GM10266 (cell line): Measurements from ENCODE around the gene RASGRP4.

Experiments used
- DNase-seq: peaks from one replicate; pipeline ENCODE4 v3.0.0; 2012; ENCODE audit errors: extremely low spot score
- TF ChIP-seq, protein P1 (sequence below): IDR thresholded peaks from 2 replicates; pipeline ENCODE4 v1.5.1; 2012; ENCODE audit warnings: mild to moderate bottlenecking, low read depth; ENCODE audit not compliant: control insufficient read depth, insufficient read depth; ENCODE audit errors: missing control alignments

The RASGRP4 gene

DNA sequence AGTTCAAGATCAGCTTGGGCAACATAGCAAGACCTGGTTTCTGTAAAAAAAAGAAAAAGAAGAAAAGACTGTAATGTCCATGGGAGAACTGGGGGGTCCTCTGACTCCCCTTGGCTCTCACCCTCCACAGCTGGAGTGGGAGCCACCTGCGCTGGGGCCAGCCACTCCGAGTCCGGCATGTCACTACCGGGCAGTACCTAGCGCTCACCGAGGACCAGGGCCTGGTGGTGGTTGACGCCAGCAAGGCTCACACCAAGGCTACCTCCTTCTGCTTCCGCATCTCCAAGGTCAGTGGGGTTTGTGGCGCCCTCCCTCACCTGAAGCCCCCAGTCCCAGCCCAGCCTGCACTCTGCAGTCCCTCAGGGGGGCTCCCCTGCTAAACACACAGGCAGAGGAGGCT, 22.2 kb upstream of the RASGRP4 start:
- DNase-seq, result no peak
- TF ChIP-seq, protein P1, sequence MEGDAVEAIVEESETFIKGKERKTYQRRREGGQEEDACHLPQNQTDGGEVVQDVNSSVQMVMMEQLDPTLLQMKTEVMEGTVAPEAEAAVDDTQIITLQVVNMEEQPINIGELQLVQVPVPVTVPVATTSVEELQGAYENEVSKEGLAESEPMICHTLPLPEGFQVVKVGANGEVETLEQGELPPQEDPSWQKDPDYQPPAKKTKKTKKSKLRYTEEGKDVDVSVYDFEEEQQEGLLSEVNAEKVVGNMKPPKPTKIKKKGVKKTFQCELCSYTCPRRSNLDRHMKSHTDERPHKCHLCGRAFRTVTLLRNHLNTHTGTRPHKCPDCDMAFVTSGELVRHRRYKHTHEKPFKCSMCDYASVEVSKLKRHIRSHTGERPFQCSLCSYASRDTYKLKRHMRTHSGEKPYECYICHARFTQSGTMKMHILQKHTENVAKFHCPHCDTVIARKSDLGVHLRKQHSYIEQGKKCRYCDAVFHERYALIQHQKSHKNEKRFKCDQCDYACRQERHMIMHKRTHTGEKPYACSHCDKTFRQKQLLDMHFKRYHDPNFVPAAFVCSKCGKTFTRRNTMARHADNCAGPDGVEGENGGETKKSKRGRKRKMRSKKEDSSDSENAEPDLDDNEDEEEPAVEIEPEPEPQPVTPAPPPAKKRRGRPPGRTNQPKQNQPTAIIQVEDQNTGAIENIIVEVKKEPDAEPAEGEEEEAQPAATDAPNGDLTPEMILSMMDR, result no peak

DNA sequence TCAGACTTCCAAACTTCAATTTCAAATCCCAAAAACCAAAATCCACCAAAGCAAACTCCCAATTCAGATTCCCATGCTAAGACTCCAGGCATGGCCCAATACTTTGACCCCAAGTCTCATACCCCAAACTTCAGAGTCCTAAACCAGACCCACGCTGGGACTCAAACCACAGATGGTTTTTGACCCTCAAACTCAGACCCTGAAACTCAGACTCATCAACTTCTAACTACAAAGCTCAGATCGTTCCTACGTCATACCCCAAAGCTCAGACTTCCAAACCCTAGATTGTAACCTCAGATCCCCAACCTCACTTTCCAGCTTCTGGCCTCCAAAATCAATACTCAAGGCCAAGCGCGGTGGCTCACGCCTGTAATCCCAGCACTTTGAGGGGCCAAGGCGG, 19.3 kb upstream of the RASGRP4 start:
- DNase-seq, result no peak
- TF ChIP-seq, protein P1, result no peak

DNA sequence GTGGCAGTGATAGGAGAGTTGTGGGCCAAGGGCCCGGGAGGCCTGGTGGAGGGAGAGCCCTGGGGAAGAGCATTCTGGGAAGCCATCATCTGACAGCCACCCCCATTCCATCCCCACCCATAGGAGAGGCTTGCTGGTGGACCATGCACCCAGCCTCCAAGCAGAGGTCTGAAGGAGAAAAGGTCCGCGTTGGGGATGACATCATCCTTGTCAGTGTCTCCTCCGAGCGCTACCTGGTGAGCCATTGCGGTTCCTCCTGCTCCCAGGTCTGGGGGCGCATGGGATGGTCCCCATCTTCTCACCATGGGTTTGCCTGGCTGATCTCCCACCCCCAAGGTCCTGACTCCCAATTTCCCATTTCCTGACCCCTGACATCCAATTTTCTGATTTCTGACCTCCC, 18.0 kb upstream of the RASGRP4 start:
- TF ChIP-seq, protein P1, result no peak
- no peak for DNase-seq

DNA sequence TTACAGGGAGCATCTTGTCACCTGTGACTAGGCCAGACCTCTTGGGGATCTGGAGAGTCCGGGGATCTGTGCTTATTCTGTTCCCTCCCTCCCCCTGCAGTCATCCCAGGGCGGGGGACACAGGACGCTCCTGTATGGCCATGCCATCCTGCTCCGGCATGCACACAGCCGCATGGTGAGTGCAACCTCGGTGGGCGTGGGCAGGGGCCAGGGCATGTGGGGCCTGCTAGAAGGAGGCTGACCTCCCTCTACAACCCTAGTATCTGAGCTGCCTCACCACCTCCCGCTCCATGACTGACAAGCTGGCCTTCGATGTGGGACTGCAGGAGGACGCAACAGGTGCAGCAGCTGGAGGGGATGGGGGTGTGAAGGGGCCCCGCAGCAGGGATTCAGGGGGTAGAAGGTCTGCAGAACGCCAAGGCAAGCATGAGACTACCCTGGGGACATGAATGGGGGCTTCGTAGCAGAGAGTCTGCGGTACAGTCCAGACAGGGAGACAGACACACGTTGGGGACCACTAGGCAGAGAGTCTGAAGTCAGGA, 17.5 kb upstream of the RASGRP4 start:
- TF ChIP-seq, protein P1, result no peak
- DNase-seq, result no peak

DNA sequence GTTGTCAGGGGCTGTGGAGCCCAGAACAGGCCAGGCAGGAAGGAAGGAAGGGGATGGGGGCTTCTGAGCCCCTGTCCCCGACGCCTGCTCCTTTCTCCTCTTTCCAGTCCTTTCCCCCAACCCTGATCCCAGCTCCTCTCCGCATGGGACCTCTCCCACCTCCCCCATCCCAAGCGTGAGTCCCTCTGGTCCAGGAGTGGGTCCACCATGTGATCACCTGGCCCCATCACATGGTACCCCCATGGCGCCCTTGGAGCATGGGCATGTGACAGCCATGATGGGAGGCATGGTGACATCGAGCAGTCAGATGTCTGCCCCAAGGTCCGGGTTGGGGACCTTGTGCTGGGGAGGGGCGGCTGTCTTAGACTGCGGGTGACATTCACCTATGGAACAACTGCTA, 16.7 kb upstream of the RASGRP4 start:
- DNase-seq, result no peak
- TF ChIP-seq, protein P1, result no peak

DNA sequence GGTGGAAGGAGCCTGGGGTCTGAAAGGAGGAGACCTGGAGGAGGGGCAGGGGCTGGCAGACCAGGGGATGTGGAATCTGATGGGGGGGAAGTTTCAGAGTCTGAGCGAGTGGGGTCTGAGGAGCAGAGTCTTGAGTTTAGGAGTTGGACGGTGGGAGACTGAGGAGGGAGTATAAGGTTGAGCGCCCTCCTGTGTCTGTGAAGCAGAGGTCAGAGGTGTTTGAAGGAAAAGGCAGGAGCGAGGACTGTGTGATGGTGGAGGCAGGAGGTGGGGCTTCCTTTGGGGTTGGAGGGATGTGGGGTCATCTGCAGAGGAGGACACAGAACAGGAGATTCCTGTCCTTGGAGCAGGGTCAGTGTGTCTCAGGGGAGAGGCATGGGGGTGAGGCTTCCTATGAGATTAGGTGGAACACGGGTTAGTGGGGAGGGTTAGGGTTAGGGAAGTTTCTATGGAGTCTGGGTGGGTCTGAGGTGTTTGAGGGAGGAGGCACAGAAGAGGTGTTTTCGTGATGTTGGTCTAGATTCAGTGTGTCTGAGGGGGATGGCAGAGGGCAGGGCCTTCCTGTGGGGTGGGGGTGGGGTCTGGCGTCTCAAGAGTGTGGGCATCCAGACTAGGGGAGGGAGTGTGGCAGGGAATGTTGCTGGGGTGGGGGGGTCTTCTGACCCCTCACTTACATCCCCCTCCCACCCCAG, 15.8 kb upstream of the RASGRP4 start:
- TF ChIP-seq, protein P1, result peak; percentile 46
- DNase-seq, result no peak

DNA sequence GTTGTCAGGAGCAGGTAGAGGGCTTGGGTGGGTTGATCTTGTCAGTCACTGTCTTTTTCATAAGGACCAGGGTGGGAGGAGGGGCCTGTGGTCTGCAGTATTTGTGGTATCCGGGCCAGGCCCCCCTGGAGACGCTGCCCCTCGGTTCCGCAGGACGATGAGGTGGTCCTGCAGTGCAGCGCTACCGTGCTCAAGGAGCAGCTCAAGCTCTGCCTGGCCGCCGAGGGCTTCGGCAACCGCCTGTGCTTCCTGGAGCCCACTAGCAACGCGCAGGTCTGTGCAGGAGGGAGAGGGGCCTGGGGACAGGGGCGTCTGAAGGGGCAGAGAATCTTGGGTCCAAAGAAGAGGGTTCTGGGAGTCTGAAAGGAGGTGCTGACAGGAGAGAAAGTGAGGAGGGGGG, 14.6 kb upstream of the RASGRP4 start:
- TF ChIP-seq, protein P1, result no peak

More for the DNA sequence above, 14.6 kb upstream of the RASGRP4 start:
- no peak for DNase-seq
